Vagina (tissue), 2 donors: ENCODE data around the gene KRTAP4-16. TPM values are rescaled to one million over a fixed set of nuclear protein-coding genes. Genes with fewer than 3 reads are reported as not detected.
"Not testable (repeated sequence)": the region's sequence is repeated elsewhere in the genome, so short reads cannot be mapped to it uniquely, and the experiment has no call there.

ENCODE experiments used
- DNase-seq, 2 donors: peaks; one replicate each; pipeline ENCODE4 v3.0.0-alpha.2; 2017; ENCODE audit errors: extremely low spot score in 2 of 2
- H3K27ac ChIP-seq: fragments of 200-600 bp; sonication (generic); one replicate; pipeline ENCODE4 v1.5.1; 2019
- H3K27me3 ChIP-seq: fragments of 200-600 bp; sonication (generic); one replicate; pipeline ENCODE4 v1.5.1; 2019
- H3K36me3 ChIP-seq, 2 donors: fragments of 200-600 bp; sonication (generic); one replicate each; pipeline ENCODE4 v1.5.1; 2017 to 2019
- H3K4me1 ChIP-seq: fragments of 200-600 bp; sonication (generic); one replicate; pipeline ENCODE4 v1.5.1; 2019
- H3K4me3 ChIP-seq, 2 donors: fragments of 200-600 bp; sonication (generic); 1 replicate in 1 of 2; 2 replicates in 1 of 2; pipeline ENCODE4 v1.5.1; 2016 to 2019
- H3K9me3 ChIP-seq: fragments of 200-600 bp; sonication (generic); one replicate; pipeline ENCODE4 v1.5.1; 2019
- CTCF ChIP-seq, 3 experiments: fragments of 450-650 bp in 2 of 3; fragments of 200-600 bp in 1 of 3; sonication (generic) in 1 of 3; IDR thresholded peaks; one replicate each; pipeline ENCODE4 v1.5.1; 2017 to 2019; ENCODE audit warnings: antibody characterized with exemption in 3 of 3, mild to moderate bottlenecking in 2 of 3, moderate library complexity in 2 of 3
- POLR2A ChIP-seq, 2 donors: fragments of 450-650 bp; IDR thresholded peaks; one replicate each; pipeline ENCODE4 v1.6.1; 2017; ENCODE audit warnings: antibody characterized with exemption in 2 of 2, mild to moderate bottlenecking in 2 of 2, moderate library complexity in 2 of 2
- POLR2AphosphoS5 ChIP-seq, 2 donors: sonication (generic); formaldehyde crosslinking; IDR thresholded peaks; one replicate each; pipeline ENCODE4 v1.9.0; 2017; ENCODE audit warnings: antibody characterized with exemption in 2 of 2, mild to moderate bottlenecking in 2 of 2, low read depth in 1 of 2; ENCODE audit not compliant: insufficient read depth in 1 of 2
- intact Hi-C: fragments of 100-400 bp; cut with DNase I; formaldehyde crosslinking; loops from one replicate; pipeline ENCODE4 v1.15.1; 2023
- total RNA-seq: library from RNA; depleted of rRNA; stranded (reverse); fragments of >200 nt; gene quantifications from one replicate; pipeline ENCODE4 v1.2.3, GENCODE V29; 2016

KRTAP4-16 gene
- total RNA-seq, 1 donor from 2014 or later = not detected

- no peaks in the 10 kb centered on the region for H3K27me3 ChIP-seq
- TF ChIP-seq POLR2A (IDR thresholded peaks at IDR 0.05) (no peak), CTCF (IDR thresholded peaks at IDR 0.05) (no peak), POLR2AphosphoS5 (IDR thresholded peaks at IDR 0.05; ENCODE audit: insufficient read depth in 1 of 2, low read depth in 1 of 2) (no peak)
- H3K4me1 ChIP-seq = no peaks in the 10 kb centered on the region
- no peaks in the 10 kb centered on the region for H3K9me3 ChIP-seq
- no peaks in the 10 kb centered on the region for H3K36me3 ChIP-seq
- no peak within 1 kb of the TSS for H3K4me3 ChIP-seq
- no peak within 1 kb of the TSS for H3K27ac ChIP-seq
- intact Hi-C loops = no loop called here
- DNase-seq = no peak
Observed at GRCh38 chr17:41140360-41141131, 38.5 kb upstream of the KRTAP4-16 start, which contains the start of gene KRTAP4-6. Gene KRTAP4-6 (minus strand): TSS chr17:41140544. CDS start chr17:41140487, 57 bp downstream.

GRCh38 chr17:41139865-41140264, 37.9 kb upstream of the KRTAP4-16 start:
- intact Hi-C loops, H3K27ac ChIP-seq, H3K9me3 ChIP-seq, H3K4me3 ChIP-seq, DNase-seq, H3K36me3 ChIP-seq, H3K27me3 ChIP-seq, H3K4me1 ChIP-seq: not testable (repeated sequence)

- no peaks in the 10 kb centered on the region for H3K36me3 ChIP-seq
- H3K4me3 ChIP-seq = no peak overlapping the region
- no peak for TF ChIP-seq POLR2A (IDR thresholded peaks at IDR 0.05)
- TF ChIP-seq POLR2AphosphoS5 (IDR thresholded peaks at IDR 0.05; ENCODE audit: insufficient read depth in 1 of 2, low read depth in 1 of 2) = no peak
- TF ChIP-seq CTCF (IDR thresholded peaks at IDR 0.05) = no peak
- no peaks in the 10 kb centered on the region for H3K9me3 ChIP-seq
- H3K4me1 ChIP-seq = no peaks in the 10 kb centered on the region
- H3K27ac ChIP-seq = no peak overlapping the region
- no peaks in the 10 kb centered on the region for H3K27me3 ChIP-seq
- DNase-seq = no peak
- intact Hi-C loops = no loop called here
Observed at GRCh38 chr17:41133880-41134735, 32.1 kb upstream of the KRTAP4-16 start.

GRCh38 chr17:41131979-41132378, 30.0 kb upstream of the KRTAP4-16 start:
- intact Hi-C loops = no loop called here
- H3K27me3 ChIP-seq = no peaks in the 10 kb centered on the region
- H3K4me1 ChIP-seq = no peaks in the 10 kb centered on the region
- H3K9me3 ChIP-seq = no peaks in the 10 kb centered on the region
- DNase-seq = no peak
- no peak overlapping the region for H3K27ac ChIP-seq
- TF ChIP-seq CTCF (IDR thresholded peaks at IDR 0.05) (no peak), POLR2A (IDR thresholded peaks at IDR 0.05) (no peak)
- H3K36me3 ChIP-seq = no peaks in the 10 kb centered on the region
- H3K4me3 ChIP-seq = no peak overlapping the region

GRCh38 chr17:41127371-41127770, 25.4 kb upstream of the KRTAP4-16 start:
- no peaks in the 10 kb centered on the region for H3K36me3 ChIP-seq
- TF ChIP-seq POLR2A (IDR thresholded peaks at IDR 0.05) (no peak), POLR2AphosphoS5 (IDR thresholded peaks at IDR 0.05; ENCODE audit: insufficient read depth in 1 of 2, low read depth in 1 of 2) (no peak), CTCF (IDR thresholded peaks at IDR 0.05) (no peak)
- no peaks in the 10 kb centered on the region for H3K27me3 ChIP-seq
- no peak overlapping the region for H3K27ac ChIP-seq
- no peaks in the 10 kb centered on the region for H3K4me1 ChIP-seq
- no peak overlapping the region for H3K4me3 ChIP-seq
- H3K9me3 ChIP-seq = no peaks in the 10 kb centered on the region
- DNase-seq = no peak
- intact Hi-C loops = no loop called here
